SHP77 treated with DMSO at 0.1 percent for 48 hours (cell line): ENCODE measurements around the gene HOXC6.

Source experiments
- DNase-seq: peaks from one replicate; lab custom pipeline; 2025; lab: John Stamatoyannopoulos, UW

HOXC6 gene

DNA sequence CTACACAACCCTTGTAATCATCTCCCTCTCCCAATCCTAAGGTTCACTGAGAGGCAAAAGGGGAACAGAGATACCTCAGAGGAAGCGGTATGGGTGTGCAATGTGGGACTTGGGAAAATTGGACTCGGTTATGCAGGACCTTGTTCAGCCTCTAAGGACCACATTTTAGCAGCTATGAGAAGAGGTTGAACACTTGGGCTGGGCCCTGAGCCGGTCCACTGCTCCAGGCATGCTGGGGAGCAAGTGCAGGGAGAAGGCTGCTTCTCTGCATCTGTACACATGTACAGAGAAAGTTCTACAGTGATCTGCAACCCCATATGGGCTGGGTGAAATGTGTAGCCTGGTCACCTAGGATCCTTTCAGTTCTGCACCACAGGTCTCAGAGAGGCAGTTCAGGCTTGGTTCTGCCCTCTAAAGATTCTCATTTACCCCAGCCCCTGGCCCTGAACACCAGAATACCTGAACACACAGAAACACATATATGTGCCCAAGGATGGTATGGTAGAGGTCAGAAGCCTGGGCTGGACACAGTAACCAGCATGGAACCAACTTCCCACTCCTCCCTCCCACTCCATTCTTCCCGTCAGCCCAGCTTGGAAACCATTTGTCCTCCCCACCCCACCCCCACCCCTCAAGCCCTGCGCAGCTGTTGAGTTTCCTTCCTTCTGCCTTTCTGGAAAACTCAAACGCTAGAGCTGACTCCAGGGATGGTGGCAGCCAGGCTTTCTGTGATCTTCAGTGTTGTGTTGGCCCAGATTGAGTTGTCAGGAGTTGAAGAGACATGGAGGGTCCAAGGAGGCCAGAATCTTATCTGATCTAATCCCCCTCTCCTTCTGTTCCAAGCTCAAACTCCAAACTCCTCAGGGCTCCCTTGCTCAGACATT is 15.0 kb downstream of the HOXC6 start:
- no peak for DNase-seq

DNA sequence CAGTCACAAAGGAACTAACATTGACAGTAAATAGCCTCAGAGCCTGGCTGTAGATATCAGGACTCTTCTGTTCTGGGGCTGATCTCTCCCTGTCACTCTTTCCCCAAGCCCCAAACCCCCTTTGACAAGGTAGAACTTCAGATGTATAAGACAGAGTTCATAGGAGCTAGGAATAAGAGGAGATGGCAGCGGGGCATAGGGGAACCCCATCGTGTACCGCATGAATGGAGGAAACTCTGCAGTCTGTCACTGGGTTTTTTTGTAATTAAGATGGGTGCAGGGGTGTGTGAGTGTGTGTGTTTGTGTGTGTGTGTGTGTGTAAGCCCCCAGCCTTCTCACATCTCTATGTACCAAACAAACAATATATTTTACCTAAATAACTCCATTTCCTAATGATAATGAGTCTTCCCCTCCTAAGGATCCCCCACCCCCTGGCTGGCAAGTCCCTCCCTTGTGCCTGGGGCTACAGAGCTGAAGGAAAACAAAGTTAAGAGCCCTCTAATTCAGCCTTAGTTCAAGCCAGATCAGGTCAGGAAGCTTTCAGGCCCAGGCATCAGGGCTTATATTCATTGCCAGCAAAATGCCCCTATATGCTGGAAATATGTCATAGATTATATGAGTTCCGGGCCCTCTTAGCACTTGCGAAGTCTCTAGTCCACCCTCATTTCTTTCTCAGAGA is 16.3 kb downstream of the HOXC6 start:
- DNase-seq: no peak

DNA sequence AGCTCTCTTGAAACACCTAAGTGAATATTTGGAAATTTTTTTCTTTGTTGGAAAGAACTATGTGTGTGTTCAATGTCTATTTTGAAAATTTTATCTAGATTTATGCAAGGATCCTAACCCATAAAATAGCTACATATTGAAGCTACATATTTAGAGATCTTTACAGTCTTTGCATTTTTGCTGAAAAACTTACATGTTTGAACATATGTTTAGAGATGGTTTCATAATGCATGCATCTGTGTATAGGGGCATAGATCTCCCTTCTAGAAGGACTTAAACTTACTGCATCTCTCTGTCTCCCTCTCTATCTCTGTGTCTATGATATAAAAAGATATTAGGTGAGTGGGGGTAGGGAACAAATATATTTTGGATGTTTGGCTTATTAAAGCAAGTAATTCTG is 17.2 kb downstream of the HOXC6 start:
- no peak for DNase-seq

DNA sequence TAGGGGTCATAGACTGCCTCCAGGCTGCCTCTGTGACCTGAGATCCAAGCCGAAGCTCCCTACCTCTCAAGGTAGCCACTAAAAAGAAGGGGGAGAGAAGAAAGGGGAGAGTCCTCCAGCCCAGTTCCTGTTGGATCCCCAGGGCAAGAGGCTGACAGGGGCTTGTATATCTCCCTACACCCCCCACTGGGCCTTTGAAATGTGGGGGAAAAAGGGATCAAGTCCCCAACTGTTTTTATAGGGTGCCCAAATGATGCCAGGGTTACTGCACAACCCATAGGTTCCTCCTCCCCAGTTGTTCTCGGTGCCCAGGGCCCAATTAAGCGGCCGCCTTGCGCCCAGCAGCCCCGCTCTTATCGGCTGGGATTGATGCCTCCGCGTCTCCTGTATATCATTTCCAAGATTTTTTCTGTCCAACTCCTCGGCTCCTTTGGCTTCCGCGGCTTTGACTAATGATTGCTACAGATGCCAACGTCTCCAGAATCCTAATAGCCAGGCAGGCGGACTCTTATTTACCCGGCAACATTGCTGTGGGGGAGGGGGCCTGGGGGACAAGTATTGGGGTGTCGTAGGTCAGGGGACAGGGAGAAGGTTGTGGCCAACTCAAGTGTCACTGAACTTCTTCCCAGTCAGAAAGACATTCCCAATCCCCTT is 17.8 kb downstream of the HOXC6 start:
- DNase-seq: no peak

DNA sequence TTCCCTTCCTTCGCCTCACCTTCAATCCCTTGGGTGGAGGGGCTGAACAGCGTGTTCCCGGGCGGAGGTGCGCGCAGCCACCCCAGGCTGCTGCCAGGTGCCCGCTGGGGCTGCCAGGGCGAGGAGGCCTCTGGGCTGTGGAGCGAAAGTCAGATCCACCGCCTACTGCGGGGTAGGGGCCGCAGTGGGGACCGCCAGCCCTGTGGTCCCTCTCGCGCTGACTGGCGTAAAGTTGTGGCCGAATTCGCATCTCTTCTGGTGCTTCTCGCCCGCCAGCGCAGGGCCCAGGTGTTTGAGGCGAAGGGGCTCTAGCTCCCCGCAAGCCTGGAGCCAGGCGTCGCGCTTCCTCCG is 18.5 kb downstream of the HOXC6 start:
- no peak for DNase-seq

DNA sequence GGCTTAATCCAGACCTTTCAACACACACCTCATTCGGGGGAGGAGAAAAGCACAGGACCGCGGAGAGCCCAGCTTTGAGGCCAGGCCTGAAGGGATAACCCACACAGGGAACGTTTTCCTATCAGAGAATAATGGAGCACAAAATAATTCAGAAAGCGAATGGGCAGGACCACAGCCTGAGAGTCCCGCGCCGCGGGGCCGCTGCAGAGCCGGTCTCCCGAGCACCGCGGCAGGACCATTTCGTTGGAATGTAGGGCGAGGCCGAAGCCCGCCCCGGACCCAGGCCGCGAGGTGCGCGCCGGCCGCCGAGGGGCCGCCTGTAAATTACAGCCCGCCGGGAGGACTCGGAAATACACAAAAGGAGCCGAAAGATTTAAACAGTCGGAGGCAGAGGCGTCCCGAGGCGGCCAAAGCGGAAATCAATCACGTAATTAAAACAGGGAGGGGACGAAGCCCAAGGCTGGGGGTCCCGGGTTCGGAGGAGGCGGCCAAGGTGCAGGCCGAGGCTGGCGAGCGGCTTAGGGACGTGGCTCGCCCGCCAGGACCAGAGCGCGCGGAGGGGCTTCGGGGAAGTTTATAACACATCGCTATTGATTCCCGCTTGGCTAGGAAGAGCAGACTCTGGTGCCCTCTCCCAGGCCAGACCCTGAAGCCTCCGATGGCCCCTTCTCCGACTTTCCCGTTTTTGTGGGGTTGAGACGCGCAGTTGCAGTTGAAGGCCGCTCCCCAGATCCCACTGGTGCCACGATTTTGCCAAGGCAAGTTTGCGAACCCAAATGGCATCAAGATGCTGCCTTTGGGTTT is 19.1 kb downstream of the HOXC6 start:
- DNase-seq: no peak

DNA sequence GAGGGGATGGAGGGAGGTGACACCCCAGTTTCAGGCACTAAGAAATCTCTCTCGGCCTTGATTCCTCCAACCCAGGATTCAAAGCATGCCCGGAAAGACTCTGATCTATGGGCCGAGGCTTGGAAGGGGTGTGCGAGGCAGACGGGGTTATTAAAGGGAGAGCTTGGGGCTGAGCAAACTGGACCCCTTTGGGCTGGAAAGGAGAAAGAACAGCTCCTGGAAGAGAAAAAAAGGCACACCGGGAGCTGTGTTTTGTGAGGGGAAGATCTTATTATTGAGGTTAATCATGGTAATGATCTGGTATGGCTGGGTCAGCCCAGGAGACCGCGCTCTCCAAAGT is 19.7 kb downstream of the HOXC6 start:
- no peak for DNase-seq

DNA sequence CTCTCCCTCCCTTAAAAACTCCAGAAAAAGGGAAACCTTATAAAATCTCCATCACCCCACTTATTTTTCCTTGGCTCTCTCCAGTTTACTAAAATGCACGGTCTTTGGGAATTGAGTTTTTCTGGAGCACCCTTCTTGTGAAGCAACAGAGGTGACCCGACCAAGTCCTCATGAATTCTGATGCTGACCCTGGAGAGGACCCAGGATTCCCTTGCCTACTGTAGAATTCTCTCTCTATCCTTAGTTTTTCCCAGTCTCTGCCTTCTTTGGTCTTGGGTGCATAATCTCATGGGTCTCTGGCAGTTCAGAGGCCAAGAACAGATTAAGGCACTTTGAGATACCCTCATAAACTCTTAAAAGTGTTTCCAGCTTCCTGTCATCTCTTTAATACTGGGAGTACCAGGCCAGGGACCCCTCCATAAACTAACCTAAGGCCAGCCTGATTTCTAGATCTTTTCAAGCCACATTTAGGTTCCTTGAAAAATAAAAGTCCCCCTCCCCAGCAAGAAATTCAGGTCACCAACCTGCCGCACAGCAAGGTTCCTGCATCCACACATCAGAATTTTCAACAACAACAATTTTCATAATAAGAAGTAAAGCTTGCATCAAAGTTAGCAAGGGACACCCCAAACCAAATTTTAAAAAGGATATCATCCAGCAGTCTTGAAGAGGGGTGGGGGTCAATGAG is 20.3 kb downstream of the HOXC6 start:
- no peak for DNase-seq

DNA sequence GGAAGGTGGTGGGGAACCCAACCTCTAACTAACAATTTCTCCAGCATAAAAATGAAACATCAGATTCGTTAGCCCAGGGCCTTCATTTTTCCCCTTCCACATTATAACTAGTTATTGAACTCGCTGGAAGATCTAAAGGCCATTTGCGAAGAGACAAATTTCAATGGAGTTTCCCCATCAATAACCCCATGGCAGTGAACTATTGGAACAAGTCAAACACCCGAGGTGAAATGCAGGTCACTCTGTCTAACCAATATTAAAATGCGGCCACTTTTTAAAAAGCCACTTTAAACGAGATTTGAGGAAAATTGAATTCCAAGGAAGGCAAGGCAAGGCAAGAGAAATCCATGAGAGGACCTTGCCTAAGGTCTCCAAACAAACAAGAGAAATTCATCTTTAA is 20.9 kb downstream of the HOXC6 start:
- no peak for DNase-seq

DNA sequence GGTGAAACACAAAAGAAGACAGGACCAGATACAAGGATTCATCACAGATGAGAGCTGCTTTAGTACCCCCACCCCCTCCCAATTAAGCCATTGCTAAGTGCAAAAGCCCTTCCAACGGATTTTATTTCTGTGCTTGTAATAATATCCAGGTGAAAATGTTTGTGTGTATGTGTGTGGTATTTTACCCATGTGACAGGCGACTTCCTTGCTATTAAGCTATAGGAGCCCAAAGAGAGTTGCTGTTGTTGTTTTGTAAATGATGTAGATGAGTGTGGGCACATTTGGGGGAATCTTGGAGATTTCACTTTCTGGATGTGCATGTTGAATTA is 22.2 kb downstream of the HOXC6 start:
- no peak for DNase-seq

DNA sequence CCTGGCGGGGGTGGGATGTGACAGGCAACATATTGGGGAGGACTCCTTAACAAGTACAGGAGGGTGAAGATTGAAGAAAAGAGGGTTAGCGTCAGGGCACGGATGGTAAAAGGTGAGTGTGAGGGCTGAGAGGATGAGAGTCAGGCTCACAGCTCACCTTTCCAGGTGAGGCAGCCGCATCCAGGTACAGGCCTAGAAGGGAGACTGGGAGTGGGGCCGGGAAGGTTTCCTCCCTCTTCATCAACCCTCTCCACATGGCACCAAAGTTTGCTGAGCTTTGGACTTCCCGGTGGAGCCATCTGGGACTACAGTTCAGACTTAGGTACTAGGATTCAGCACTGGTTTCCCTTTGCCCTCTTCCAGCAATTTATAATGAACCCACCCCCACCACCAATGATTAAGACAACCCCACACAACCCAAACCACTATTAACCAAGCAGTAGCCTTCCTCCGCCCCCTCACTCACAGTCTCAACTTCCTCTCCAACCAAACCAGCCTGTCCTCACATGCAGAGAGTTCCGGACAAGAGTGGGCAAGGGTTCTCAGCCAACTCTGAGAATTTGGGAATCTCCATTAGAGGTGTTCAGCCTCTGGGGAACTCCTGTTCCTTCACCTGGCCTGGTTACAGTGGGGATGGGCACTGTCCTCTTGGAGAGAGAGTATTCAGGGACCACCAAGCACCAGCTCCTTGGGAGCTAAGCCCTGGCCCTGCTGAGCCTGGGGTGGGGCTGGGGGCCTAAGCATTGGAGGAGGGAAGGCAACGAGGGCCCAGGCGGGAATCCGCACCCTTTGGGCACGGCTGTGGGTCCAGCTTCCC is 23.0 kb downstream of the HOXC6 start:
- no peak for DNase-seq

DNA sequence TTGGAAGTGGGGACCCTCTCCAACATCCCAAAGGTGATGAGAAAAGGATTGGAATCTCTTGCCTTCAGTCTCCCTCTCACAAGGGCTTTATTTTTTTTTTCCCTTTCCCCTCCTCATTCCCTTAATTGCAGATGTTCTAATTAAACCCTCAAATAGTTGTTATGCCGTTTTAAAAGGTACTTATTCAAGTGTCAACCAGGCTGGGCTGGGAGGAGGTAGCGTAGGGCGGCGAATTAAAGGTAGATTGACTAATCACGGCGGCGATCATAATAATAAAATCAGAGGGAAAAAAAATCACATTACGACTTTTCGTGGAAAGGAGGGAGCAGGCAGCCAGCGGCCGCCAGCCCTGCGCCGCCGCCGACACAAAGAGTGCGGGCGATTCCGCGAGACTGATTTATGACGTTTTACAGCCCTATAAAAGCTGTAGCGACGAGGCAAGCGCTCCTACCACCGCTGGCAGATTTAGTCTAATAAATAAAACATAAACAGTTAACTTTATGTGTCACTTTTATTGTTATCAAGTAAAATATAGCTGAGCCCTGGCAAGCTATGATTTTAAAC is 23.7 kb downstream of the HOXC6 start:
- DNase-seq: no peak

DNA sequence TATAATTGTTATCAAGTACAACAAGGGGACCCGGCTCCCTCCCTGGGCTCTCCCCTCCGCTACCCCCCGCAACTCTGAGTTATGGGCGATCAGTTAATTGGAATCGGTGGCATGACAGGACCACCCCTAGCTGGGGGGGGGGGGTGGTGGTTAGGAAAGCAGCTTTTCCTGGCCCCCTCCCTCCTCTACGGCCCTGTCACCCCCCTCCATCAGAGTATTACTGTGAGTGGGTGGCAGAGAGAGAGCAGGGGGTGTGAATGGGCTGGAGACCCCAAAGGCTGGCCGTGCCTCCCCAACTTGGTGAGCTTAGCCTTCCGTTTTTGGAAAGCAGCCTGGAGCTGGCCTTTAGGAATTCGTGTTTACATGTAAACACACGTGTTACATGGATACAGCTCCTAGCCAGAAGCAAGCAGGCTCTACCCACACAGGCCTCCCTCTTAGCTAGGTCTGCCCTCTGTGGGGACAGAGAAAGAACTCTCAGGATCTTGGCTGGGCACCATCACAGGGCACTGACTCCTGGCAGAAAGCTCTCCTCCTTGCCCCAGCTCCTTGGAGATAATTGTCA is 24.3 kb downstream of the HOXC6 start:
- DNase-seq: no peak

DNA sequence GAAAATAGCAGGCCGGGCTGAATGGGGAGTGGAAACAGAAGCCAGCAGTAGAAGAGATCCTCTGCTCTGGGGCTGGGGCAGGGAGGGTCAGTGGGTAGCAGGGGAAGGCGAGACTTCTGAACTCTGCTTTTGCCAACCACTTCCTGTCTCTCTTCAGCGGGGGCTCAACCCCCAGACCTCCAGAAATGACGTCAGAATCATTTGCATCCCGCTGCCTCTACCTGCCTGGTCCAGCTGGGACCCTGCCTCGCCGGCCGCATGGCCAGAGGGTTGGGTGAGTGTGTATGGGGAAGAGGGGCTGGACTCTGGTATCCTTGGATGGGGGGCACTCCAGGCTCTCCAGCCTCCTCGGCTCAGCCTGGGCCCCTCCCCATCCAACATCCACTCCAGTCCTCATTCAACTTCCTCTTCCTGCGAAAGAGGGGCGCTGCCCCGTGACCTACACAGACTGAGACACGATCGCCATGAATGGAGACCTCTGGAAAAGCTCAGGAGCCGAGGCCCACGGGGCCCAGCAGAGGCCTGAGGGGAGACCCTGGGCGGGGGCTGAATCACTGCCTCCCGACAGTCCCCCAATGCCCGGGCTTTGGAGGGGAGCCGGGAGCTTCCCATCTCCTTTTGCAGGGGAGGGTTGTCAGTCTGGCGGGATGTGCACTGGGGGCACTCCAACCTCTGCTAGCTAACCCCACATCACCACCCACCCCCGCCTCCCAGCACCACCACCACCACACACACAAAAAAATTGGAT is 24.9 kb downstream of the HOXC6 start:
- no peak for DNase-seq

DNA sequence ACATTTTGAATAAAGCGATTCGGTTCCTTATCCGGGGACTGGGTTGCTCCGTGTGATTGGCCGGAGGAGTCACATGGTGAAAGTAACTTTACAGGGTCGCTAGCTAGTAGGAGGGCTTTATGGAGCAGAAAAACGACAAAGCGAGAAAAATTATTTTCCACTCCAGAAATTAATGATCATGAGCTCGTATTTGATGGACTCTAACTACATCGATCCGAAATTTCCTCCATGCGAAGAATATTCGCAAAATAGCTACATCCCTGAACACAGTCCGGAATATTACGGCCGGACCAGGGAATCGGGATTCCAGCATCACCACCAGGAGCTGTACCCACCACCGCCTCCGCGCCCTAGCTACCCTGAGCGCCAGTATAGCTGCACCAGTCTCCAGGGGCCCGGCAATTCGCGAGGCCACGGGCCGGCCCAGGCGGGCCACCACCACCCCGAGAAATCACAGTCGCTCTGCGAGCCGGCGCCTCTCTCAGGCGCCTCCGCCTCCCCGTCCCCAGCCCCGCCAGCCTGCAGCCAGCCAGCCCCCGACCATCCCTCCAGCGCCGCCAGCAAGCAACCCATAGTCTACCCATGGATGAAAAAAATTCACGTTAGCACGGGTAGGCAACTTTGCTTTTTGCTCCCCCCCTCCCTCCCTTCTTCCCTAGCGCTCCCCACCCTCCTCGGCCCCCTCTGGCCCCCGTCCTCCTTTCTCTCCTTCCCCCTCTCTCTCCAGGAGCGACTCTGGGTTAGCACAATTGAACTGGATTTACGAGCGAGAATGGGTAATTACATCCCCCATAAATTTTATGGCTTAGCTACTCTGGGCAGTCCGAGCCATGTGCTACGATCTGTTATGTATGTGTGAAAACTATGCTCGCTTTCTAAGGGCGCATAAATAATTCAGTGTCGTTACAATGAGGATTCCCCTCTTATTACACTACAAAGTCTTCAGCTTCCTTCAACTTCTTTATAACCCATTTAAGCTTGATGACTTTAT is 25.8 kb downstream of the HOXC6 start, which contains the start of gene HOXC4:
Gene HOXC4 (plus strand): TSS at position 85 of the 991 bp plus-strand sequence. CDS start 88 bp downstream, at position 173.
- no peak for DNase-seq

DNA sequence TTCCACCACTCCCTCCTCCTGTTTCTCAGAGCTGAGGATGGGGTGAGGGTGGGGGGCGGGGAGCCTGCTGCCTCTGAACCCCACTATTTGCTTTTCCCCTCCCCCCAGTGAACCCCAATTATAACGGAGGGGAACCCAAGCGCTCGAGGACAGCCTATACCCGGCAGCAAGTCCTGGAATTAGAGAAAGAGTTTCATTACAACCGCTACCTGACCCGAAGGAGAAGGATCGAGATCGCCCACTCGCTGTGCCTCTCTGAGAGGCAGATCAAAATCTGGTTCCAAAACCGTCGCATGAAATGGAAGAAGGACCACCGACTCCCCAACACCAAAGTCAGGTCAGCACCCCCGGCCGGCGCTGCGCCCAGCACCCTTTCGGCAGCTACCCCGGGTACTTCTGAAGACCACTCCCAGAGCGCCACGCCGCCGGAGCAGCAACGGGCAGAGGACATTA is 26.5 kb downstream of the HOXC6 start:
- no peak for DNase-seq

DNA sequence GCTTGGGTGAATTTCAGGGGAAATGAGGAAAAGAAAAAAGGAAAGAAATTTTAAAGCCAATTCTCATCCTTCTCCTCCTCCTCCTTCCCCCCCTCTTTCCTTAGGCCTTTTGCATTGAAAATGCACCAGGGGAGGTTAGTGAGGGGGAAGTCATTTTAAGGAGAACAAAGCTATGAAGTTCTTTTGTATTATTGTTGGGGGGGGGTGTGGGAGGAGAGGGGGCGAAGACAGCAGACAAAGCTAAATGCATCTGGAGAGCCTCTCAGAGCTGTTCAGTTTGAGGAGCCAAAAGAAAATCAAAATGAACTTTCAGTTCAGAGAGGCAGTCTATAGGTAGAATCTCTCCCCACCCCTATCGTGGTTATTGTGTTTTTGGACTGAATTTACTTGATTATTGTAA is 27.3 kb downstream of the HOXC6 start:
- no peak for DNase-seq

DNA sequence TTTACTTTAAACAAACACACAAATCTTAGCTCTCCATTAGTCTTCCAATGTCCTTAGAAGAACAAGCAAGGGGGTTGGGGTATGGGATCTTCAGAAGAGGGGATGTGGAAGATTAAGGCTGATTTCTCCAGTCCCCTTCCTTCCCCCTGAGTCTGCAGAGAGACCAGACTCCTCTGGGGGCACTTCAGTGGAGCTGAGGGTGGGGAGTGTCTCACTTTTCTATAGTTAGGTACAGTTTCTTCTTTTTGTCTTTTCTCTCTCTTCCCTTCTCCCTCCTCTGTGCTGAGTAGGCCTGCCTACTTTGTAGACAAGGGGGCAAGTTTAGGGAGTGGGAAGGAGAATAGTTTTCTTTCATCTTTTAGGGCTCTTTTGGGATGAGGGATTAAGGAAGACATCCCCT is 27.9 kb downstream of the HOXC6 start:
- no peak for DNase-seq
